Stimulated activated naive CD8-positive, alpha-beta T cell treated with anti-CD3 and anti-CD28 coated beads, Interleukin-15, amount 100 ng/mL, for 72 hours (primary cell): ENCODE data around the gene WNT9B.

ENCODE experiments used
- ATAC-seq: fragments of 150-1000 bp; cut with Tn5 transposase; 2 replicates; pipeline ENCODE4 v1.10.0; 2021; ENCODE audit warnings: mild to moderate bottlenecking, moderate library complexity
- DNase-seq, 2 donors: peaks; one replicate each; pipeline ENCODE4 v3.0.0; 2021 to 2022
- H3K27ac Mint-ChIP-seq, 2 donors: one replicate each; pipeline ENCODE4 v1.8.0; 2022; ENCODE audit warnings: mild to moderate bottlenecking in 2 of 2, mixed read lengths in 2 of 2, moderate library complexity in 2 of 2
- H3K27me3 Mint-ChIP-seq: one replicate; pipeline ENCODE4 v1.8.0; 2022; ENCODE audit warnings: mixed read lengths
- H3K4me1 Mint-ChIP-seq: one replicate; pipeline ENCODE4 v1.8.0; 2022; ENCODE audit warnings: mild to moderate bottlenecking, mixed read lengths
- H3K4me3 Mint-ChIP-seq, 2 donors: one replicate each; pipeline ENCODE4 v1.8.0; 2022; ENCODE audit warnings: mild to moderate bottlenecking in 2 of 2, mixed read lengths in 2 of 2, moderate library complexity in 1 of 2
- H3K9me3 Mint-ChIP-seq, 2 donors: one replicate each; pipeline ENCODE4 v1.8.0; 2022; ENCODE audit warnings: mixed read lengths in 2 of 2

The WNT9B gene

DNA sequence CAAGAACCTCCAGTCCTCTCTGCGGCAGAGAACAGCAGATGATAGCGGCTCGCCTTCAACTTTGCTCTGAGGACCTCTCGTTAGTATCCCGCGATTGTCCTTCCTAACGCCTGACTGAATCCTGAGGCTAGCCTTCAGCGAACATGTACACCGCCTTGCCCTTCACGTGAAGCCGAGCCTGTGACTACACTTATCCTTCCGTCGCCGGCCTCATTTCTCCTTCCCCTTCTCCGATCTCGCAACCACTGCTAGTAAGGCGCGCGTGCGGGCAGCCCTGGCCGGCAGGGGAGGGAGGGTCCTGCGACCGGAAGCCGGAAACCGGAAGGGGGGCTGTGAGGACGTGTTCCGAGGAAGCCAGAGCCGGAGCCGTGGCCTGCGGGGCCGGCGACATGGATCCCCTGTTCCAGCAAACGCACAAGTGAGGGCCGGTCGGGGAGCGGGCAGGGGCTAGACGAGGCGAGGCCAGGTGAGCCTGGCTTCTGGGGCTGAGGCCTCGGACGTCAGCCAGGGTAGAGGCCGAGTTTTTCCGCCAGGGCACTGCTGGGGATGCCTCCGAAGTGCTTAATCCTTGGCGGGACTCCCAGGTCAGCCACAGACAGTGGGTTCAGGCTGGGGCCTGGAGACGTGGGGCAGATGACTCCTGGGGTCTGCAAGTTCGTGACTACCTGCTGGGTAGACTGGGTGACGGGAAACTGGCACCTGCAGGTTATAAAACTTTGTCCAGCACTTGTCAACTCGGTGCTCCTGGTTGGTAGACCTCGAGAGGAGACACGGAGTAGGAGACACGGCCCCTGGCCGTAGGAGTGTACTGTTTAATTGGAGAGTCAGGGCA, 71.6 kb downstream of the WNT9B start, which contains the start of gene GOSR2:
Gene GOSR2 (plus strand): TSS at position 357 of the 832 bp plus-strand sequence. CDS start 33 bp downstream, at position 390.
- DNase-seq (peak; percentile 92 to 94), ATAC-seq (peak; percentile 98)
- peak within 1 kb of the TSS; percentile 100 for H3K27ac Mint-ChIP-seq
- H3K9me3 Mint-ChIP-seq: no peaks in the 10 kb centered on the region
- H3K27me3 Mint-ChIP-seq: no peaks in the 10 kb centered on the region
- peaks cover 41% of the 10 kb centered on the region for H3K4me1 Mint-ChIP-seq
- peak within 1 kb of the TSS; percentile 84 to 95 for H3K4me3 Mint-ChIP-seq

GRCh38 chr17:46925185-46925868, 73.9 kb downstream of the WNT9B start:
- H3K27ac Mint-ChIP-seq: peak overlapping the region in 1 of 2 donors; percentile 37
- H3K27me3 Mint-ChIP-seq: no peaks in the 10 kb centered on the region

GRCh38 chr17:46928467-46929261, 77.3 kb downstream of the WNT9B start:
- Mint-ChIP-seq H3K27me3 (no peaks in the 10 kb centered on the region), H3K27ac (peak overlapping the region; percentile 8 to 95), H3K4me3 (no peak overlapping the region), H3K4me1 (peaks cover 49% of the 10 kb centered on the region), H3K9me3 (no peaks in the 10 kb centered on the region)
- DNase-seq (no peak), ATAC-seq (no peak)

More at GRCh38 chr17:46925185-46925868, 73.9 kb downstream of the WNT9B start:
- H3K9me3 Mint-ChIP-seq: no peaks in the 10 kb centered on the region
- no peak overlapping the region for H3K4me3 Mint-ChIP-seq
- ATAC-seq: no peak
- peaks cover 49% of the 10 kb centered on the region for H3K4me1 Mint-ChIP-seq
- no peak for DNase-seq

DNA sequence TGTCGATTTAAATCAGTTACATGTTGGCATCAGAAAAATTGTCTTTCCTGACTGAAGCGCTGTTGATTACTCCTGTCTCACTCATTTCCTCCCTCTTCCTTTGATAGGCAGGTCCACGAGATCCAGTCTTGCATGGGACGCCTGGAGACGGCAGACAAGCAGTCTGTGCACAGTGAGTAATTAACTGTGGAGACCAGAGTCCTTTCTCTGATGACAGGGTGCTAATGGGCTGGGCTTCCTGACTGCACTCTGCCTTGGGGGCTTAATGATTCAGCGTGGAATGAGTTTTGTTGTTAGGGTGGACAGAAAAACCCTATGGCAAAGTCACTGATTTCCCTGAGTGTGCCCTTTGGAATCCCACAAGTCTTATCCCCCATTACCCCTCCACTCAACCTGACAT, 78.0 kb downstream of the WNT9B start:
- no peaks in the 10 kb centered on the region for H3K27me3 Mint-ChIP-seq
- DNase-seq: no peak
- peaks cover 43% of the 10 kb centered on the region for H3K4me1 Mint-ChIP-seq
- no peak overlapping the region for H3K4me3 Mint-ChIP-seq
- no peak for ATAC-seq
- no peak overlapping the region for H3K27ac Mint-ChIP-seq
- no peaks in the 10 kb centered on the region for H3K9me3 Mint-ChIP-seq

DNA sequence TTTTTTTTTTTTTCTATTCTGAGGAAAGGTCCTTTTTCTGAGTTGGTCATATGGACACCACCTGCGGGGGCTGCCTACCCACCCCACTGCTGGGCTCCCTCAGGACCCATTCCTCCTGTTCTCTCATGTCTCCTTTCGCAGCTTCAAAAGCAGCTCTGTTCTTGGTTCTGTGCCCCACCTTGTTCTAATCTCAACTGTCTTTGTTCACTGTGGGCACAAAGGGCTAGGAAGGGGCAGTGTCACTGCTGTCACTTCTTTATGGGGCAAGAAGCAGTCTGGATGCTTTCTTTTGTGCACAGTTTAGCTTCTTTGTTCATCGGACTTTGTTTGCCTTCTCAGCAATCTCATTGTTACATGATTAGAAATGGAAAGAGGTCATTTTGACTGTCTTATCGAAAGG, 78.7 kb downstream of the WNT9B start:
- Mint-ChIP-seq H3K9me3 (no peaks in the 10 kb centered on the region), H3K4me3 (no peak overlapping the region), H3K27me3 (no peaks in the 10 kb centered on the region), H3K27ac (no peak overlapping the region), H3K4me1 (peaks cover 37% of the 10 kb centered on the region)
- ATAC-seq (no peak), DNase-seq (no peak)

- H3K4me1 Mint-ChIP-seq: peaks cover 23% of the 10 kb centered on the region
- DNase-seq: no peak
These were observed 80.2 kb downstream of the WNT9B start for GRCh38 chr17:46931596-46931995.

DNA sequence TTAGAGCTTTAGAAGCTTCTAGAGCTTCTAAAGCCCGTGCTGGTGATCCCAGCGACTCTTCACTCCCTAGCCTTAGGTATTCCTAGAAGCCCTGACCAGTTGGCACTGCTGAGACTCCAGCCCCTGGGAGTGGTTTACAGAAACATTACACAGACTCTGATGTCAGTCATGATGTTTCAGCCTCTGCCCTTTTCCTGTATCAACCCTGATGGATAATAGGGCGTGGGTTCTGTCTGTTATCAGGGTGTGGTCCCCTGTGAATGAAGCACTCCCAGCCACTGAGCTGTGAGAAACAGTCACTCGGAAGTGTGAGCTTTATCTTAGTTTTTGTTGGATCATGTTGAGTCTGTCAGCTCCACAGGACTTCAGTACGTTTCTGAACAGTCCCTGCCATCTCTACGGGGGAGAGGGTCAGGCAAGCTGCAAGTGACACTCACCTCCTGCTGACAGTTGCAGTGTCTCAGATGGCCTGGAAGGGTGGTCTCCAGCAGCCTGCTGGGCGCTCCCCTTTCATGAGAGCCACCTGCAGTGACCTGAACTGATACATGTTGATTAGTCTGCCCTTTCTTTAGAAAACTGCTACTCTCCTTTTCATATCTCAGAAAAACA, 84.4 kb downstream of the WNT9B start:
- Mint-ChIP-seq H3K27me3 (no peaks in the 10 kb centered on the region), H3K4me3 (no peak overlapping the region), H3K4me1 (no peaks in the 10 kb centered on the region), H3K9me3 (no peaks in the 10 kb centered on the region), H3K27ac (peak overlapping the region; percentile 10 to 44)
- DNase-seq (no peak), ATAC-seq (no peak)

More at GRCh38 chr17:46931596-46931995, 80.2 kb downstream of the WNT9B start:
- peak overlapping the region in 1 of 2 donors; percentile 27 for H3K27ac Mint-ChIP-seq
- no peaks in the 10 kb centered on the region for H3K9me3 Mint-ChIP-seq
- no peak for ATAC-seq
- no peak overlapping the region for H3K4me3 Mint-ChIP-seq
- no peaks in the 10 kb centered on the region for H3K27me3 Mint-ChIP-seq
